Adrenal gland (tissue), 12 donors: Measurements from ENCODE around the gene AK5. TPM values are rescaled to one million over a fixed set of nuclear protein-coding genes. Genes with fewer than 3 reads are reported as not detected.

Experiments
- DNase-seq, 7 donors: peaks; one replicate each; pipeline ENCODE4 v3.0.0-alpha.2; 2019 to 2020
- H3K27ac ChIP-seq, 5 donors: fragments of 200-600 bp; sonication (generic) in 4 of 5; 1 replicate in 3 of 5; 2 replicates in 2 of 5; pipeline versions ENCODE4 v1.5.1 to v1.8.0; 2016 to 2020; ENCODE audit warnings: mild to moderate bottlenecking in 1 of 5
- H3K27me3 ChIP-seq: fragments of 200-600 bp; 2 replicates; pipeline ENCODE4 v1.8.0; 2021
- H3K36me3 ChIP-seq, 2 donors: fragments of 200-600 bp; replicated peaks in 1 of 2; 1 replicate in 1 of 2; 2 replicates in 1 of 2; pipeline versions ENCODE4 v1.5.1 to v1.8.0; 2018 to 2022
- H3K4me1 ChIP-seq, 2 donors: fragments of 200-600 bp; replicated peaks in 1 of 2; 1 replicate in 1 of 2; 2 replicates in 1 of 2; pipeline versions ENCODE4 v1.5.1 to v1.8.0; 2018 to 2021
- H3K4me3 ChIP-seq, 4 donors: fragments of 200-600 bp; sonication (generic) in 3 of 4; one replicate each; pipeline ENCODE4 v1.5.1; 2016 to 2018
- H3K9me3 ChIP-seq, 3 donors: fragments of 200-600 bp; sonication (generic) in 1 of 3; replicated peaks in 1 of 3; 1 replicate in 2 of 3; 2 replicates in 1 of 3; pipeline versions ENCODE4 v1.5.1 to v1.8.0; 2016 to 2021
- POLR2A ChIP-seq, 2 donors: fragments of 450-650 bp; IDR thresholded peaks; one replicate each; pipeline ENCODE4 v1.6.1; 2017; ENCODE audit warnings: antibody characterized with exemption in 2 of 2, mild to moderate bottlenecking in 2 of 2, moderate library complexity in 1 of 2
- WGBS, 4 donors: extraction: QIAGEN DNeasy Blood & Tissue Kit in 2 of 4; methylation state at CpG; one replicate each; pipeline versions ENCODE4 v1.1.5 to v1.1.7; 2013 to 2017; 5-methylcytosine and 5-hydroxymethylcytosine counted together
- intact Hi-C, 2 donors: fragments of 100-400 bp; cut with DNase I; formaldehyde crosslinking; loops; one replicate each; pipeline versions ENCODE4 v1.14.1 to v1.15.0; 2022 to 2023
- polyA plus RNA-seq, 3 donors: library from polyadenylated mRNA; stranded (reverse); fragments of 200-250 nt in 2 of 3; fragments of 350-450 nt in 1 of 3; fragmentation: Illumina TruSeq in 1 of 3; extraction: RNeasy Lipid Tissue Mini Kit (QIAGEN cat#74804) in 1 of 3; gene quantifications; one replicate each; pipeline ENCODE4 v1.2.3, GENCODE V29; 2013 to 2014
- total RNA-seq, 9 donors: library from RNA; depleted of rRNA in 4 of 9; stranded (reverse); fragments of >200 nt in 4 of 9; fragments of 120-200 nt in 1 of 9; fragmentation: NEBNext Ultra II Directional in 1 of 9; extraction: Animal tissue kit (Norgen Biotek cat#: 25700) in 1 of 9; gene quantifications; one replicate each; pipeline versions ENCODE4 v1.1.0 to v1.2.4, GENCODE V29; 2013 to 2023
- TF ChIP-seq, protein P1 (sequence below), 6 experiments: fragments of 450-650 bp in 4 of 6; fragments of 200-600 bp in 2 of 6; sonication (generic) in 1 of 6; IDR thresholded peaks; 1 replicate in 5 of 6; 2 replicates in 1 of 6; pipeline versions ENCODE4 v1.5.1 to v1.8.0; 2016 to 2021; ENCODE audit warnings: antibody characterized with exemption in 6 of 6, mild to moderate bottlenecking in 2 of 6, moderate library complexity in 1 of 6
- donor health status: healthy with polysubstance abuse.
- donor health status: Bipolar disorder and iron deficiency.
- donor health status: DM: yes; HTN: yes; CAD: no.
- donor health status: DM: no; HTN: no; CAD: no.
- donor health status: DM: no; HTN: no; CAD: no.
- donor health status: DM: yes; HTN: yes; CAD: no.

The AK5 gene
- total and polyA plus RNA-seq, 12 donors: 0.34 to 2.3 (median 1.1) TPM; not detected in 4

- no peak for TF ChIP-seq POLR2A (IDR thresholded peaks at IDR 0.05)
- TF ChIP-seq, protein P1, sequence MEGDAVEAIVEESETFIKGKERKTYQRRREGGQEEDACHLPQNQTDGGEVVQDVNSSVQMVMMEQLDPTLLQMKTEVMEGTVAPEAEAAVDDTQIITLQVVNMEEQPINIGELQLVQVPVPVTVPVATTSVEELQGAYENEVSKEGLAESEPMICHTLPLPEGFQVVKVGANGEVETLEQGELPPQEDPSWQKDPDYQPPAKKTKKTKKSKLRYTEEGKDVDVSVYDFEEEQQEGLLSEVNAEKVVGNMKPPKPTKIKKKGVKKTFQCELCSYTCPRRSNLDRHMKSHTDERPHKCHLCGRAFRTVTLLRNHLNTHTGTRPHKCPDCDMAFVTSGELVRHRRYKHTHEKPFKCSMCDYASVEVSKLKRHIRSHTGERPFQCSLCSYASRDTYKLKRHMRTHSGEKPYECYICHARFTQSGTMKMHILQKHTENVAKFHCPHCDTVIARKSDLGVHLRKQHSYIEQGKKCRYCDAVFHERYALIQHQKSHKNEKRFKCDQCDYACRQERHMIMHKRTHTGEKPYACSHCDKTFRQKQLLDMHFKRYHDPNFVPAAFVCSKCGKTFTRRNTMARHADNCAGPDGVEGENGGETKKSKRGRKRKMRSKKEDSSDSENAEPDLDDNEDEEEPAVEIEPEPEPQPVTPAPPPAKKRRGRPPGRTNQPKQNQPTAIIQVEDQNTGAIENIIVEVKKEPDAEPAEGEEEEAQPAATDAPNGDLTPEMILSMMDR (IDR thresholded peaks at IDR 0.05): no peak
- 79 to 82% (median 80%) methylated on average over 3 of the region's 3 CpGs for WGBS, 4 donors
- H3K4me3 ChIP-seq: no peak overlapping the region
- no peak for DNase-seq
- H3K27ac ChIP-seq: no peak overlapping the region
- no peaks in the 10 kb centered on the region for H3K9me3 ChIP-seq
- no peaks in the 10 kb centered on the region for H3K36me3 ChIP-seq
- H3K27me3 ChIP-seq: no peaks in the 10 kb centered on the region
- intact Hi-C loops: no loop called here
- no peaks in the 10 kb centered on the region for H3K4me1 ChIP-seq
Measured at GRCh38 chr1:77548285-77548684, 266.5 kb downstream of the AK5 start.

GRCh38 chr1:77550135-77550534 is 268.3 kb downstream of the AK5 start:
- Histone ChIP-seq H3K36me3 (no peaks in the 10 kb centered on the region), H3K9me3 (no peaks in the 10 kb centered on the region), H3K27ac (no peak overlapping the region), H3K4me3 (no peak overlapping the region), H3K4me1 (no peaks in the 10 kb centered on the region), H3K27me3 (no peaks in the 10 kb centered on the region)
- intact Hi-C loops: no loop called here
- TF ChIP-seq, protein P1 (IDR thresholded peaks at IDR 0.05): no peak
- no peak for TF ChIP-seq POLR2A (IDR thresholded peaks at IDR 0.05)
- WGBS, 4 donors: 85 to 89% (median 87%) methylated on average over 5 of the region's 5 CpGs
- no peak for DNase-seq

GRCh38 chr1:77552626-77553025 is 270.8 kb downstream of the AK5 start:
- TF ChIP-seq POLR2A (IDR thresholded peaks at IDR 0.05): no peak
- TF ChIP-seq, protein P1 (IDR thresholded peaks at IDR 0.05): no peak
- peaks cover 0 to 5% of the 10 kb centered on the region in 2 donors for H3K4me1 ChIP-seq
- no peak overlapping the region for H3K27ac ChIP-seq
- no peaks in the 10 kb centered on the region for H3K36me3 ChIP-seq
- H3K4me3 ChIP-seq: no peak overlapping the region
- 89 to 100% (median 92%) methylated on average over 1 of the region's 1 CpG for WGBS, 4 donors
- intact Hi-C loops: no loop called here
- H3K9me3 ChIP-seq: no peaks in the 10 kb centered on the region
- DNase-seq: no peak
- no peaks in the 10 kb centered on the region for H3K27me3 ChIP-seq

GRCh38 chr1:77553568-77554291 is 271.9 kb downstream of the AK5 start:
- Histone ChIP-seq H3K27me3 (no peaks in the 10 kb centered on the region), H3K4me3 (no peak overlapping the region), H3K4me1 (peaks cover 0 to 5% of the 10 kb centered on the region in 2 donors), H3K36me3 (no peaks in the 10 kb centered on the region), H3K9me3 (no peaks in the 10 kb centered on the region), H3K27ac (no peak overlapping the region)
- intact Hi-C loops: no loop called here
- no peak for DNase-seq
- WGBS, 4 donors: 37 to 49% (median 47%) methylated on average over 9 of the region's 9 CpGs
- TF ChIP-seq POLR2A (IDR thresholded peaks at IDR 0.05): no peak
- TF ChIP-seq, protein P1 (IDR thresholded peaks at IDR 0.05): no peak
